ENCODE data around the gene SNAPC2. TPM values are rescaled to one million over a fixed set of nuclear protein-coding genes. Genes with fewer than 3 reads are reported as not detected.
A peak's percentile ranks its signal among the peaks of the same experiment; 100 is the strongest.
"Not testable (repeated sequence)": the region's sequence is repeated elsewhere in the genome, so short reads cannot be mapped to it uniquely, and the experiment has no call there.

Gene SNAPC2
- total RNA-seq, 1 donor from 2014 or later: 7.9 TPM

DNA sequence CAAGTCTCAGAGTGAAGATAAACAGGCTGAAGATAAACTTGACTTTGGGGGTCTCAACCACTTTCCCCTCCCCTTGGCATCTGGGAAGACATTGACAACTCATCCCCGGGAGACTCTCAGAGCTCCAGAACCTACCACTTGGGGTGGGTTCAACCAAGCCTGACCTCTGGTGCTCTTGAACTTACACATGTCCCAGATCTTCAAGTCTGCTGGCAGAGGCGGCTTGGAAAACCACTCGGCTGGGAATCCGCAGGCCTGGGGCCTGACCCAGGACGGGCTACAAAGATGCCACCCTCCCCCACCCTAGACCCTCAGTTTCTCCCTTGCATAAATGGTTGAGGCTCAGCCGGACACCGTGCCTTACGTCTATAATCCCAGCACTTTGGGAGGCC is 31.3 kb upstream of the SNAPC2 start:
- ATAC-seq: peak; percentile 11

GRCh38 chr19:7893362-7894101 is 26.6 kb upstream of the SNAPC2 start:
- not testable (repeated sequence) for ATAC-seq

- peak; percentile 78 for ATAC-seq
Observed at GRCh38 chr19:7894612-7895309, 25.4 kb upstream of the SNAPC2 start.

GRCh38 chr19:7895565-7895964 is 24.6 kb upstream of the SNAPC2 start:
- ATAC-seq: no peak

DNA sequence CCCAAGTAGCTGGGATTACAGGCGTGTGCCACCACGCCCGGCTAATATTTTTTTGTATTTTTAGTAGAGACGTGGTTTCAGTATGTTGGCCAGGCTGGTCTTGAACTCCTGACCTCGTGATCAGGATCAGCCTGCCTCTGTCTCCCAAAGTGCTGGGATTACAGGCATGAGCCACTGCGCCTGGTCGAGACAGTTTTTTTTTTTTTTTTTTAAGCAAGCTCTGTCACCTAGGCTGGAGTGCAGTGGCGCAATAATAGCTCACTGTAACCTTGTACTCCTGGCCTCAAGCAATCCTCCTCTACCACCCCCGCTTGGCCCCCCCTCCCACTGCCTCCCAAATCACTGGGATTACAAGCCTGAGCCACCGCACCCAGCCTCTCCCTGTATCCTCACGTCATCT is 22.8 kb upstream of the SNAPC2 start:
- peak; percentile 66 for ATAC-seq

DNA sequence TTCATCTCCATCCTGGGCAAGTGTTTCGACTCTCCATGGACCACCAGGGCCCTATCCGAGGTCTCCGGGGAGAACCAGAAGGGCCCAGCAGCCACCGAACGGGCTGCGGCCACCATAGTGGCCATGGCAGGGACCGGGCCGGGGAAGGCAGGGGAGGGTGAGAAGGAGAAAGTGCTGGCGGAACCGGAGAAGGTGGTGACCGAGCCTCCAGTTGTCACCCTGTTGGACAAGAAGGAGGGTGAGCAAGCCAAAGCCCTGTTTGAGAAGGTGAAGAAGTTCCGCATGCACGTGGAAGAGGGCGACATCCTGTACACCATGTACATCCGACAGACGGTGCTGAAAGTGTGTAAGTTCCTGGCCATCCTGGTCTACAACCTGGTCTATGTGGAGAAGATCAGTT is 21.2 kb upstream of the SNAPC2 start:
- no peak for ATAC-seq

GRCh38 chr19:7899751-7900378 is 20.3 kb upstream of the SNAPC2 start:
- ATAC-seq: no peak

GRCh38 chr19:7900401-7900870 is 19.7 kb upstream of the SNAPC2 start:
- ATAC-seq: no peak

DNA sequence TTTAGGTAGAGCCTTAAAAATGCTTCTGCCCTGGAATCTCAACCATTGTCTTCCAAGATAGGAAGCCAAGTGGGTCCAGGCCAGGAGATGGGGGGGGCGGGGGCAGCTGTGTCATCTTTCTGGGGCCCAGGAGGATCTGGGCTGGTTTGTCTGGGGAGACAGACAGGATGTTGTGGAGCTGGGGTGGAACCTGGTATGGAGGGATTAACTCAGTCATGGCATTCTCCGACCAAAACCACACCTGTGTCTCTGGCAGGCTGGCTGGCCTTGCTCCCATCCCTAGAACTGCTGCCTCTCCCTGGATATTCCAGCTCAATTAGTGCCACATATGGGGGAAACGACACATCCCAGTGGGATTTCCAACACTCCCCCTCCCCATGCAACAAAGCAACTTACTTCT is 19.2 kb upstream of the SNAPC2 start:
- peak; percentile 36 for ATAC-seq

DNA sequence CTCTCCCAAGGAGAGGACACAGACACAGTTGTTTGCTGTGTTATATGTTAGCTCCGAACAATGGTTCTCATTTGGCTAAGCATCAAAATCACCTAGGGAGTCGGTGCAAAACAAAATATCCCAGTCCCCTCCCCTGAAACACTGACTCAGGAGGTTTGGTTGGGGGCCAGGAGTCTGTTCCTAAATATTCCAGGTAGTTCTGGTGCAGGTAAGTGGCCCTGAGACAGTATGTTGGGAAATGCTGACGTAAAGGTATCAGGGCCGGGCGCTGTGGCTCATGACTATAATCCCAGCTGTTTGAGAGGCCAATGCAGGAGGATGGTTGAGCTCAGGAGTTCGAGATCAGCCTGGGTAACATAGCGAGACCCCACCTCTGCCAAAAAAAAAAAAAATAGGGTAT is 18.8 kb upstream of the SNAPC2 start:
- peak; percentile 17 for ATAC-seq

DNA sequence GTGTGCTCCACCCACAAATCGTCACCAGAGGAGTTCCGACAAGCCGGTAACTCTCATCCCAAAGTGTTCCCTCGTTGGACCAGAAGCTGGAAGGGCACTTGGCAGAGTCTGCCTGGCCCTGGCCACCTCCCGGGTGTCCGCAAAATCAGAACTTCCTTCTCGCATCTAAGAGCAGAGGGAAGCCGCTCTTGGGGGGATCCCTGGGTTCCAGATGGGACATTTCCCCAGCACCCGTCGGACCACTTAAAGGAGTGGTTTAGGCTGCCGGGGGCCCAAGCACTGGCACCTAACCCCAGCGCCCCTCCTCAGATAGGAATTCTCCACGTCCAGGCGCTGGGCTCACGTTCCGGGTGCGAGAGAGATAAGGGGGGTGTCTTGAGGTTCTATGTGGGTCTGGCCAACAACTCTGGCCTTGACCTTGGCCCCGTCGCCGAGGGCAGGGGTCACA is 17.3 kb upstream of the SNAPC2 start:
- ATAC-seq: no peak

- ATAC-seq: peak; percentile 82
Observed at GRCh38 chr19:7903244-7904073, 16.7 kb upstream of the SNAPC2 start, which contains the start of gene MAP2K7. Gene MAP2K7 (plus strand): TSS chr19:7903877. CDS start chr19:7903945, 68 bp downstream.

DNA sequence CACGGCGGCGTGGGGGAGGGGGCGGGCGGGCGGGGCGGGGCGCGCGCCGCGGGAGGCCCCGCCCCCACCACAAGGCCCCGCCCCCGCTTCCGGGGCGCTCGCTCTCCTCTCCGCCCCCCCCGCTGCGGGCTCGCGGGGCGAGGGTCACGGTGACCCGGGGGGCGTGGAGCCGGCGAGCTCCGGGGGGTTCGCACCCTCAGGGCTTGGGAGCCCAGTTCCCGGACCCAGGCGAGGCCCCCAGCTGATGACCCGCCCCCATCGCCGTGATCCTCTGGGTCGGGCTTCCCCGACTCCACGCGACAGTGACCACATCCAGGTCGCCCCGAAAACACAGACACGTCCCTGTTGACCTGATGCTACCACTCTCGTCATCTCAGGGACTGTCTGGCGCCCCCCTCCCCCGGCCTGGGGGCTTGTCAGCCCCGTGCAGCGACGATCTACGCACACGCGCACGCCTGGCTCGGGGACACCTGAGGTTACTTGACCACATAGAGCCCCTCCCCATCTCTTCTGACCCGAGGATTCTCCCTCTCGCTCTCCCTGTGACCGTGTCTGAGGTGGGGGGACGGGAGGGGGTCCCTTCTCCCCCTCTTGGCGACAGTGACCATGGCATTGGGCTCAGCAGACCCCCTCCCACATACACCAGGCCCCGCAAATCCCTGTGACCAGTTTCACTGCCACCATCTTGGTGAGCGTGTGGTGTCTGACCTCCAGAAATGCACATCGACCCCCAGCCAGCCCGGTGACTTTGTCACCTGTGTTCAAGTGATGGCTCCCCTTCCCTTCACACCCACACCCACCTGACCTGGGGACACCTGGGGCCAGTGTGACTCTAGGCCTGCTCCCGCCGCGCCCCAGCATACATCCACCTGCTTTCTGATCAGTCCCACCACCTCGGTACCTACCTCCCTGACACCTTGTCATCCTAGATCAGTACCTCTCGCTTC is 15.8 kb upstream of the SNAPC2 start:
- peak; percentile 27 for ATAC-seq

DNA sequence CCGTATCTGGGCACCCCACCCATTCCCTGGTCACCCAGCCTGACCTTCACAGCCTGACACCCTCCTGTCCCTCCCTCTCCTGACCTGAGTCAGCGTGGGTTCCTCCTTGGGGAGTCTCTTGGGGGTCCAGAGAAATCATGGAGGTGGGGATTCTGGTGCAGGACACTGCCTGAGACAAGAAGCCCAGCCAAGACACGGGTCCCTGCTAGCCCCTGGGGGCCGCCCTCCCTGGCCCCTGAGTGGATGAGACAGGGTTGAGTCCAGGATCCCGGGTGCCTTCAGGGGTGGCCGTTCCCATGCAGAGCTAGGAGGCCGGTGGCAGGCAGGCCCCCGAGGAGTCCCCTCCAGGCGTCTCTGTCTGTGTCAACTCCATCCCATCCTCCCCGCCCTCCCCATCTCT is 14.9 kb upstream of the SNAPC2 start:
- ATAC-seq: no peak

DNA sequence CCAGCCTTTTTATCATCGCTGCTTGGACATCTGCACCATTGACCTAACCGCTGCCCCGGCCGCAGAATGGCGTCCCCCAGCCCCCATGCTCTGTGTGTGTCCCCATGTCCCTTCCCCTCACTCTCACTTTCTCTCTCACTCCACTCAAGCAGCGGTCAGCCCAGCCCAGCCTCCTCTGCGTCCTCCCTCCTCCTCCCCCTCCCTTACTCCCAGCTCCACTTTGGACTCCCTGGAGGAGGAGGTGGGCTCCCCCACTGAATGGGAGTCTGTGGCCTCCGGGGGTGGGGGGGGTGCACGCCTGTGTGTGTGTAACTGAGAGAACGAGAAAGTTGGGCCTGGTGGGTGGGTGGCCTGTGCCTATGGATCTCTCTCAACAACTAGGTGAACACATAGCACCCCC is 14.3 kb upstream of the SNAPC2 start:
- ATAC-seq: no peak

DNA sequence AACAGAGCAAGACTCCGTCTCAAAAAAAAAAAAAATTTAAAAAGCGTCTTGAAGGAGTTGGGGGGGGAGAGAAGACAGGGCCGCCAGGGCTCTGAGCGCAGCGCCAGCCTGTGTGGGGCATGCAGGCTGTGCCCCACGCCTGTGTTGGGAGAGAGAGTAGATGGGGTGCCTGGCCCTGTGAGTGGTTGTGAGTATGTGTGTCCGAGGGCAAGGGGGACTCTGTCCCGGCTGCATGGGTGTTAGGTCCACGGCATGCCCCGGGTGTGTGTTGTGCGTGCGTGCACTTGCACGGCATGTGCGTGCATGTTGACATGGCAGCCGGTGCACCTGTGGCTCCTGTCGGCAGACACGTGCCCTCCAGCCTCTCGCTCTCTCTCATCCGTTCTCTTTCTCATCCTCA is 13.0 kb upstream of the SNAPC2 start:
- no peak for ATAC-seq

DNA sequence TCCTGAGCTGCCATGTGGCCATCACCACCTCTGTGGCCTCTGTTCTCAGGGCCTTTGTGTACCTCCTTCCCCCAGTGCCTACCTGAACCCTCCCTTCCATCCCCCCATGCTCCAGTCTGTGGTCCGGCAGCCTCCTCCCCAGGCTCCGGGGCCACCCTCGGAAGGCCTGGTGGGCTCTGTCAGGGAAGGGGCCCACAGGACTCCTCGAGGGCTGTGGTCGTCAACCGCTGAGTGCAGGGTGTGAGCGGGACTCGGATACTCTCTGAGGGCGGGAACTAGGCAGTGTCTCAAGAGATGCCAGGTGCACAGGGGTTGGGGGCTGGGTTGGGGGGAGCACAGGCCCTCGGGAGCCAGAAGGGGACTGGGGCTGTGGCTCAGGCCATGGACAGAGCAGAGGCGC is 12.6 kb upstream of the SNAPC2 start:
- ATAC-seq: no peak

DNA sequence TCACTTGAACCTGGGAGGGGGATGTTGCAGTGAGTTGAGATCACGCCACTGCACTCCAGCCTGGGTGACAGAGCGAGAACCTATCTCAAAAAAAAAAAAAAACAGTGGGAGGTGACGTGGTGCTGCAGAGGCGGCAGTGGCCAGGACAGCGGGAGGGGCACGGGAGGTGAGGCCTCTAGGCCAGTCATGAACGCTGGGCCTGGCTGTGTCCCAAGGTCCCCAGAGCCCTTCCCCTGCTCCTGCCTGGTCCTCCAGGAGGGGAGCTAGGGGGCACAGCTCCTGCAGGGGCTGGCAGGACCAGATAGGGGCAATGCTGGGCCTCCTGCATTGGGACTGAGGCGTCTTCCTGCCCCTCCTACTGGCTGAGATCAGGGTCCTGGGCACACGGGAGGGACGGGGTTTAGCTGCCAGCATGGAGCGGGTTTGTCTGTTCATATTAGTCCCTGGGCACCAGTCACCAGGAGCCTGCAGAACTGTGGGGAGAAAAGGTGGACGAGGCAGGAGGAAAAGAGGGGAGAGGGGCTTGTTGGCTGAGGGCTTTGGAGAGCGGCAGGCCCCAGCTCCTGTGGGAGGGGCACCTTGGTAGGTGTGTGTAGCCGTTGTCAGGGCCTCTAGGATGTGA is 11.9 kb upstream of the SNAPC2 start:
- no peak for ATAC-seq

DNA sequence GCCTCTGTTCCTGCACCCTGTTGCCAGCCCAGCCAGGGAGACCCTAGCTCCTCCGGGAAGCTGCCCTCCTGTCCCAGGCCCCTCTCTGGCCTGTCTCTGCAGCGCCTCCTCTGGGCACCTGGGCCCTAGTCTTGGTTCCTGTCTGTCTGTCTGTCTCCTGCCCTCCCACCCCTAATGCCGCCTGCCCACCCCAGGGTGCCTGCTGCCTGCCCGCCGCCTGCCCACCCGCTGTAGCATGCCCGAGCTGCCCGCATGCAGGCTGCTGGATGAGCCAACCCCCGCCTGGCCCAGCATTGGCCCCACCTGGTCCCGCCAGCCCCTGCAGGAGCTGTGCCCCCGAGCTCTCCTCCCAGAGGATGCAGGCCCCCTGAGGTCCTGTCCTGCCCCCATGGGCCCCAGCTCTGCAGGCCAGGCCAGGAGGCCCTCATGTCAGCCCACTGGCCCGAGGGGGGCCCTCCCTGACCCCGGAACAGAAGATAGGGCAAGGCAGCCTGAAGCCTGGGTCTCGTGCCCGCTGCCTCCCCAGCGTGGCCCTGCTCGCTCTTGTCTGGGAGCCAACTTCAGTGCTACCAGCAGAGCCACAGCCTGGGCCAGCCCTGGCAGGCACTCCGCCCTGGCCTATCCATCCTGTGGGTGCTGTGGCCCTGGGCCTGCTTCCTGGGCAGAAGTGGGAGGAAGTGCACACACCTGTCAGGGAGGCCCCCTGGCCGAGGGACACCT is 11.2 kb upstream of the SNAPC2 start:
- peak; percentile 5 for ATAC-seq

DNA sequence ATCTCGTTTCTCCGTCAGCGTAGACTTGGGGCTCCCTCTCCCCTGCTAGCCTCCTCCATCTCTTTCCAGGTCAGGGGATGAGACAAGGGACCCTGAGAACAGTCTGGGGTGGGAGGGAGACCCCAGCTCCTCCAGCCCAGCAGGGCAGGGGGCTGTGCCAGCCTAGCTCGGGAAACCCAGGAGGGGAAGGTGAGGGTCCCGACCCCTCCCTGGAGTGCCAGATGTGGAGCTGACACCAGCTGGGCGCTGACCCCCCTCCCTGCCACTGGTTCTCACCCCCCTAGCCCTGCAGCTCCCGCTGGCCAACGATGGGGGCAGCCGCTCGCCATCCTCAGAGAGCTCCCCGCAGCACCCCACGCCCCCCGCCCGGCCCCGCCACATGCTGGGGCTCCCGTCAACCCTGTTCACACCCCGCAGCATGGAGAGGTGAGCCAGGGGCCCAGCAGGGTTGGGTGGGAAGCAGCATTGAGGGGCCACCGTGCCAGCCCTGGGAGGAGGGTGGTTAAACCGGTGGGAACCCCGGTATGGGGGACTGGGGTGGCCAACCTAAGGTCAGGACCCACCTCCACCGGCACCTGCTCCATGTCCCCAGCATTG is 10.6 kb upstream of the SNAPC2 start:
- ATAC-seq: no peak
